GM23338 (cell line): ENCODE measurements around the gene GNB1. TPM values are rescaled to one million over a fixed set of nuclear protein-coding genes. Genes with fewer than 3 reads are reported as not detected.

ENCODE experiments used
- ATAC-seq: fragments of 200-7000 bp; cut with Tn5 transposase; 3 replicates; pipeline ENCODE4 v1.9.1; 2020
- DNase-seq: peaks from one replicate; pipeline ENCODE4 v3.0.0-alpha.2; 2015; ENCODE audit warnings: low spot score
- H2AFZ ChIP-seq: fragments of 200-600 bp; sonication (generic); 2 replicates; pipeline ENCODE4 v1.8.0; 2016; ENCODE audit warnings: antibody characterized with exemption, mild to moderate bottlenecking, moderate library complexity
- H3F3A ChIP-seq: fragments of 200-600 bp; sonication (generic); replicated peaks from 2 replicates; pipeline ENCODE4 v1.8.0; 2017; ENCODE audit warnings: antibody characterized with exemption, mixed run types, low read depth
- H3K27ac ChIP-seq: fragments of 200-600 bp; sonication (generic); 2 replicates; pipeline ENCODE4 v1.6.1; 2016; ENCODE audit warnings: low read depth
- H3K27me3 ChIP-seq: fragments of 200-600 bp; sonication (generic); 2 replicates; pipeline ENCODE4 v1.8.0; 2016; ENCODE audit warnings: mild to moderate bottlenecking, mixed run types, moderate library complexity; ENCODE audit not compliant: insufficient read depth
- H3K36me3 ChIP-seq: fragments of 200-600 bp; sonication (generic); 2 replicates; pipeline ENCODE4 v1.8.0; 2016; ENCODE audit warnings: mild to moderate bottlenecking; ENCODE audit not compliant: insufficient read depth
- H3K4me1 ChIP-seq: fragments of 200-600 bp; sonication (generic); 2 replicates; pipeline ENCODE4 v1.8.0; 2016; ENCODE audit warnings: mild to moderate bottlenecking, moderate library complexity; ENCODE audit not compliant: insufficient read depth
- H3K4me2 ChIP-seq: fragments of 200-600 bp; sonication (generic); 2 replicates; pipeline ENCODE4 v1.7.1; 2017; ENCODE audit warnings: mixed run types
- H3K4me3 ChIP-seq: fragments of 200-600 bp; sonication (generic); 2 replicates; pipeline ENCODE4 v1.6.1; 2016; ENCODE audit warnings: mixed run types
- H3K79me2 ChIP-seq: fragments of 200-600 bp; sonication (generic); replicated peaks from 2 replicates; pipeline ENCODE4 v1.8.0; 2017; ENCODE audit warnings: mild to moderate bottlenecking; ENCODE audit not compliant: insufficient read depth
- H3K9me2 ChIP-seq: fragments of 200-600 bp; sonication (generic); 2 replicates; pipeline ENCODE4 v1.8.0; 2017; ENCODE audit not compliant: insufficient read depth
- H4K20me1 ChIP-seq: fragments of 200-600 bp; sonication (generic); replicated peaks from 2 replicates; pipeline ENCODE4 v1.8.0; 2017; ENCODE audit warnings: mild to moderate bottlenecking; ENCODE audit not compliant: insufficient read depth
- H3K27ac Mint-ChIP-seq: 2 replicates; pipeline ENCODE4 v1.8.0; 2020; ENCODE audit warnings: inconsistent platforms, mild to moderate bottlenecking, moderate library complexity, mixed read lengths
- H3K27me3 Mint-ChIP-seq: 3 replicates; pipeline ENCODE4 v1.8.0; 2022; ENCODE audit warnings: low read depth, mild to moderate bottlenecking, moderate library complexity, mixed read lengths, inconsistent platforms; ENCODE audit not compliant: insufficient read depth, poor library complexity
- H3K36me3 Mint-ChIP-seq: 3 replicates; pipeline ENCODE4 v1.8.0; 2021; ENCODE audit warnings: low read depth, mild to moderate bottlenecking, inconsistent platforms, moderate library complexity, mixed read lengths
- H3K4me1 Mint-ChIP-seq: 3 replicates; pipeline ENCODE4 v1.8.0; 2020; ENCODE audit warnings: mild to moderate bottlenecking, inconsistent platforms, mixed read lengths
- H3K4me3 Mint-ChIP-seq: 3 replicates; pipeline ENCODE4 v1.8.0; 2021; ENCODE audit warnings: moderate library complexity, mild to moderate bottlenecking, inconsistent platforms, mixed read lengths
- H3K9me3 Mint-ChIP-seq: 3 replicates; pipeline ENCODE4 v1.8.0; 2020; ENCODE audit warnings: moderate library complexity, mild to moderate bottlenecking, inconsistent platforms, mixed read lengths
- CREB1 ChIP-seq: fragments of 250-450 bp; sonication (Bioruptor Pico); IDR thresholded peaks from 2 replicates; pipeline ENCODE4 v1.5.0; 2020; ENCODE audit warnings: low read depth, mild to moderate bottlenecking, moderate library complexity
- ETS1 ChIP-seq: IDR thresholded peaks from 2 replicates; pipeline ENCODE4 v1.6.1; 2016; ENCODE audit warnings: antibody characterized with exemption
- EZH2 ChIP-seq: fragments of 200-600 bp; sonication (generic); IDR thresholded peaks from one replicate; pipeline ENCODE4 v1.8.0; 2017; ENCODE audit warnings: antibody characterized with exemption, mild to moderate bottlenecking, low read depth; ENCODE audit not compliant: unreplicated experiment
- JUNB ChIP-seq: IDR thresholded peaks from one replicate; pipeline ENCODE4 v1.6.1; 2016; ENCODE audit warnings: antibody characterized with exemption; ENCODE audit not compliant: unreplicated experiment
- POLR2AphosphoS5 ChIP-seq: IDR thresholded peaks from 2 replicates; pipeline ENCODE4 v1.6.1; 2016; ENCODE audit warnings: antibody characterized with exemption, low read depth
- REST ChIP-seq: IDR thresholded peaks from one replicate; pipeline ENCODE4 v1.6.1; 2018; ENCODE audit warnings: antibody characterized with exemption; ENCODE audit not compliant: unreplicated experiment
- ZNF114 ChIP-seq: fragments of 250-450 bp; sonication (Bioruptor Pico); IDR thresholded peaks from 2 replicates; pipeline ENCODE4 v1.5.0; 2020; ENCODE audit warnings: mild to moderate bottlenecking, moderate library complexity
- ZNF331 ChIP-seq: fragments of 250-450 bp; sonication (Bioruptor Pico); IDR thresholded peaks from 2 replicates; pipeline ENCODE4 v1.5.0; 2020; ENCODE audit warnings: low read depth, mild to moderate bottlenecking, moderate library complexity
- ZNF462 ChIP-seq: fragments of 250-450 bp; sonication (Bioruptor Pico); IDR thresholded peaks from 2 replicates; pipeline ENCODE4 v1.5.0; 2020; ENCODE audit warnings: mild to moderate bottlenecking, moderate library complexity
- polyA plus RNA-seq: library from polyadenylated mRNA; unstranded; fragments of >200 nt; fragmentation: Nextera tagmentation; extraction: Ambion mirVana; gene quantifications from 2 replicates; pipeline ENCODE4 v1.2.1, GENCODE V29; 2016
- total RNA-seq: library from RNA; depleted of rRNA; stranded (reverse); fragments of >200 nt; shearing (Covaris generic); gene quantifications from 2 replicates; pipeline ENCODE4 v1.2.3, GENCODE V29; 2014

The GNB1 gene
- total and polyA plus RNA-seq, 2 experiments from 2014 or later = 65.4 to 138 TPM

DNA sequence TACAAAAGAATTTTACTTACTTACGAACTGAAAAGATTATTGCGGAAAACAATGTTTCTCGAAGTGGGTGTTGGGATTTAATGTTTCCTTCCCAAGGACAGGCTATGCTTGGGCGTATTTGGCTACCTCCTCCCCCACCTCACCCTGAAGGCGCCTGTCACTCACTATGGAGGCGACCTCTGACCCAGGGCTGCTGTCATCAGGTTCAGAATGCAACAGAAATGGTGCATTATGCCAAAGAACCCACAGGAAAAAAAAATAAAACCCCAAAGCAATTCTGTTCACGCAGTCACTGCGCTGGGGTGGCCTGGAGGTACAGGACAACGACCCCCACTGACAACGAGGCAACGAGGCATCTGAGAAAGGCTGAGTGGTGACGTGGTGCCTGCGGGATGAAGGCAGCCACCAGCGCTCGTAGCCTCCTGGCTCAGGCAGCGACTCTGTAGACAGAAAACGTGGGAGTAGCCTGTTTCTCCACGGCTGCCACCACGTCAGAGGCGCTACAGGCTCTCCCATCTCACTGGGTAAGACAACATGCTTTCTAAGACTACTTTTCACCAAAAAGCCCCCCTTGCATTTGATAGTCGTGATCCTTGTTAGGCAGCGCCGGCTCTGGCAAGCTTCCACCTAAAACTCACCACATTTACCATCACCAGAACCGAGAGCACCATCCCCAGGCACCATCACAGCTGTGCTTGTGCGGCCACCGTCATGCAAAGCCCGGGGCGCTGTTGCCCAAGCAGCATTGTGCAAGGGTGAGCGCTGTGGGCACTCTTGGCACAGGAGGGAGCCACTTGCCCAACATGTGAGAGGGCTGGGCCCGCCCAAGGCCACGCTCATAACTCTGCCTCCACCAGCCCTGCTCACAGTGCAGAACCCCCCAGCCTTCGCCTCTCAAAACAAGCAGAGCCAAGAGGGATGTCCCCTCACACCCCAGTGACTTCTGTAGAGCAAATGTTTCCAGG lies 126.9 kb downstream of the GNB1 start (continued):
- no peak for TF ChIP-seq ZNF462 (CRISPR knock-in tag)

DNA sequence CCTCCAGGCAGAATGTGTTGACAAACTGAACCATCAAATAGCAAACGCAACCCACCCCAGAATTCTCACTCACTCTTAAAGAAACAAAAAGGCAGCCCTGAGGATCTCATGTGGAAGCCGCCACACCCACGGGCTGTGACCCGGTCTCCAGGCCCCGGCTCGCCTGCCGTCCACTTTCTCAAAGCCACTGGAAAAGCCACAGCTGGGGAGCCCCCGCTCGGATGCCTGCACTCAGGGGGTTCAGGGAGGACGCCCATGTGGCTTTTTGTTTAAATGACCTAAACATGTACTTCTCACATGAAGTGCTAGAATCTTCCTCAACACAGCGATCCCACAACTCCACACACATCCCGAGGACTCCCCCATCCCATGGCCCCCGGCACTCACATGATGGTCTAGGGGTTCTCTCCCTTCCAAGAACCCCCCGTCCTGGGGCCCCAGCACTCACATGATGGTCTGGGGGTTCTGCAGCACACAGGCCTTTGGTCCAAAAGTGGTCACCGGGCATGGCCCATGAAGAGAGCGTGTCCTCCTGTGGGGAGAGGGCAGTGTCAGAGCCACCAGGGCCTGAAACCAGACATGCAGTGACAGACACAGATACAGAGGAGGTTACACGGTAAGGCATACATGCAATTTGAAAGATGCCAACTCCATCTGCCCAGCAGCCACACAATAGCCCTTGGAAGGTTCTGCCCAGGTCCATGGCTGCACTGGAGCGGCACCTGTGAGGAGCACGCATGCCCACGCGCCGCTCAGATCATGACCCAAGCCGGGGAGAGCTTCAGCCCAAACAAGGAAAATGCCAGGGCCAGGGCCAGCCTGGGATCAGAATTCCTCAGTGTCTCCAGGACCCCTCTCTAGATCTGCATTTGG lies 129.1 kb downstream of the GNB1 start:
- Mint-ChIP-seq H3K36me3 (peaks cover 73% of the 10 kb centered on the region), H3K27ac (peak overlapping the region; percentile 36; the same call in 1 of the 2 replicates), H3K4me3 (no peak overlapping the region), H3K27me3 (peaks cover 11% of the 10 kb centered on the region), H3K9me3 (no peaks in the 10 kb centered on the region), H3K4me1 (no peaks in the 10 kb centered on the region)
- H3K4me3 ChIP-seq = no peak overlapping the region
- no peaks in the 10 kb centered on the region for H3F3A ChIP-seq
- H2AFZ ChIP-seq = no peak overlapping the region
- peaks cover 64% of the 10 kb centered on the region for H3K79me2 ChIP-seq
- DNase-seq (no peak), ATAC-seq (no peak)
- H3K36me3 ChIP-seq = peaks cover 22% of the 10 kb centered on the region
- H3K4me1 ChIP-seq = no peaks in the 10 kb centered on the region
- H4K20me1 ChIP-seq = peaks cover 27% of the 10 kb centered on the region
- no peaks in the 10 kb centered on the region for H3K27me3 ChIP-seq
- no peak overlapping the region for H3K4me2 ChIP-seq
- no peak overlapping the region for H3K27ac ChIP-seq
- no peaks in the 10 kb centered on the region for H3K9me2 ChIP-seq
- no peak for TF ChIP-seq ETS1
- TF ChIP-seq EZH2 = no peak
- TF ChIP-seq CREB1 (CRISPR knock-in tag) = no peak
- TF ChIP-seq JUNB = no peak
- TF ChIP-seq REST = no peak
- TF ChIP-seq ZNF114 (CRISPR knock-in tag) = no peak
- TF ChIP-seq POLR2AphosphoS5 = no peak
- TF ChIP-seq ZNF331 (CRISPR knock-in tag) = no peak
